Measurements from ENCODE around the gene DIDO1.

Gene DIDO1

DNA sequence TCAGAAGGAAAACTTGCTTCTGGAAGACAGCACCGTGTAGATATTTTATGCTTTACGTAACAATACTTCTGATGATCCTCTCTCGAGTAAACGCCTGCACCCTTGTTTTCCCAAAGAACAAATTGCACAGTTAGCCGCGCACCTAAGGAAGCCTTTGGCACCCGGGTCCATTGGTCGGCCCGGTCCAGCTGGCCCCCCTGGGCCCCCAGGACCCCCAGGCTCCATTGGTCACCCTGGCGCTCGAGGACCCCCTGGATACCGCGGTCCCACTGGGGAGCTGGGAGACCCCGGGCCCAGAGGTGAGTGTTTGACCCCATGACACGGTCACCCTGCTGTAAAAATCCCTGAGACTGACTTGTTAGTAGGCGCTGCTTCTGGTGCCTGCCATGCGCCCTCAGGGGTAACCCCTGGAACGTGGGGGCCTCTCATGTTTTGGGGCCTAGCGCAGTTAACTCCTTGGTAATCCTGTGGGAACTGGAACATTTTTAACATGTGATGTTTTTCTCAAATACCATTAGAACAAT lies 89.3 kb downstream of the DIDO1 start:
- H3K27me3 Mint-ChIP-seq = no peaks in the 10 kb centered on the region
- H3K27ac Mint-ChIP-seq = no peak overlapping the region
- H3K9me3 Mint-ChIP-seq = no peaks in the 10 kb centered on the region
- H3K4me3 Mint-ChIP-seq = no peak overlapping the region
- peaks cover 5% of the 10 kb centered on the region for H3K4me1 Mint-ChIP-seq (ENCODE audit: low read depth)
- no peaks in the 10 kb centered on the region for H3K36me3 Mint-ChIP-seq (ENCODE audit: low read depth)

DNA sequence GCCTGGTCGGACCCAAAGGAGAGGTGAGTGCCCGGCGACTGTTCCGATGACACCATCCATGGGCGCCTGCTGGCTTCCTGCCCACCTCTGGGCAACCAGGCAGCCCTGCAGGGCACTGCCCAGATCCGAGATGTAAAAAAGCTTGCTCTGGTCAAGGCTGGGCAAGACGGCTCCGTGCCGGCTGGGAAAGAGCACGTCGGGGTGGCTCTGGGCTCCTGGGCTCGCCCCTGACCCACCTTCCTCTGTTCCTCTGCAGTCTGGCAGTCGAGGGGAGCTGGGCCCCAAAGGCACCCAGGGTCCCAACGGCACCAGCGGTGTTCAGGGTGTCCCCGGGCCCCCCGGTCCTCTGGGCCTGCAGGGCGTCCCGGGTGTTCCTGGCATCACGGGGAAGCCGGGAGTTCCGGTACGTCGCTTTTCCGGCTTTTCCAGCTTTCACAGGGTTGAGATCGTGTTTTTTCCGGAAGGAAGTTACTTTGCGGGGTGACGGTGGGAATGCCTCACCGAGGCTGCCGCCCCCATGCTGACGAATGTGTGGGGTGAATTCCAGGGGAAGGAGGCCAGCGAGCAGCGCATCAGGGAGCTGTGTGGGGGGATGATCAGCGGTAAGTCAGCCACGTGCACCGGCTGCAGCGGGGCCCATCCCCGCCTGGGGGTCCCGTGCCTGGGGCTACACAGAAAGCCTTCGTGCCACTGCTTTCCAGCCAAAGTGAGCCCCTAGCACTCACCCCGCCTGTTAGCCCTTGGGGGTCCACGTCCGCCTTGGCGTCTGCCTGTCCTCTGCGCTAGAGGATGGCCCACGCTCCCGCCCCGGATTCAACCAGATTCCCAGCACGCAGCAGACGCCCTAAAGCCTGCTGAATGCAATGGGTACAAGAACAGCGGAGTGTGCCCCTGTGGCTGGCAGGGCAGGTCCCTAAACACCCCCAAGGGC lies 90.1 kb downstream of the DIDO1 start:
- no peaks in the 10 kb centered on the region for H3K36me3 Mint-ChIP-seq (ENCODE audit: low read depth)
- no peaks in the 10 kb centered on the region for H3K9me3 Mint-ChIP-seq
- H3K4me3 Mint-ChIP-seq = no peak overlapping the region
- peaks cover 8% of the 10 kb centered on the region for H3K4me1 Mint-ChIP-seq (ENCODE audit: low read depth)
- H3K27ac Mint-ChIP-seq = no peak overlapping the region
- H3K27me3 Mint-ChIP-seq = no peaks in the 10 kb centered on the region

GRCh38 chr20:62834967-62835730 lies 91.2 kb downstream of the DIDO1 start:
- H3K36me3 Mint-ChIP-seq (ENCODE audit: low read depth) = no peaks in the 10 kb centered on the region
- H3K9me3 Mint-ChIP-seq = no peaks in the 10 kb centered on the region
- peaks cover 8% of the 10 kb centered on the region for H3K4me1 Mint-ChIP-seq (ENCODE audit: low read depth)
- H3K27me3 Mint-ChIP-seq = no peaks in the 10 kb centered on the region
- no peak overlapping the region for H3K4me3 Mint-ChIP-seq
- H3K27ac Mint-ChIP-seq = no peak overlapping the region

- no peak overlapping the region for H3K27ac Mint-ChIP-seq
Measured at GRCh38 chr20:62832951-62833391, 93.3 kb downstream of the DIDO1 start.

DNA sequence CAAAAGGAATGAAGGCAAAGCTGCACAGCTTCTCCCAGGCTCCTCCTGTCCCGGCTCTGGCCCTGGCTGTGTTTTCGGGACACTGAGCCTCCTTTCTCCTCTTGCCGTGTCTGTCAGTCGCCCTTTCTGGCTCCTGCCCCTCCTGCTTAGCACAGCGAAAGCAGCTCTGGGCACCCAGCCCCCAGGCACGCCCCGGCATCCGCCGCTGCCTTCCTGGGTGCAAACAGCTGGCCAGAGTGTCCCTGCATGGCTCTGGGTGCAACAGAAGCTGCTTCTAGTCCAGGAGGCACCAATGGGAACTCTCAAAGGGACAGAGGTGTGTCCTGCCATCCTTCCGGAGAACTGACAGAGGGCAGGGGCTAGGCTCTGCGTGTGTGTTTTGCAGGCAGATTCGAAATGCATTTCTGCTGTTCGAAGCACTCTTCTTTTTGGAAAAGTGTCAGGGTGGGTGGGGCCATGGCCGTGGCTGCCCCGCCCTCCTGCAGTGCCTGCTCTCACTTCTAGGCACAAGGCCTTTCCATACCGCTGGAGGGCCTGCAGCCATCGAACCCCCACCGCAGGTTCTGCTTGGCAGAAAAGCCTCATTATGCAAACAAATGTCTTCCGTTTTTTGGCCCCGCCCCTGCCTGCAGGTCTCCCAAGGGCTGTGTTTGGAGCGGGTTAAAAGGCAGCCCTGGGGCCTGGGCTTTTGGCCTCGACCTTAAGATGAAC lies 93.9 kb downstream of the DIDO1 start:
- Mint-ChIP-seq H3K9me3 (no peaks in the 10 kb centered on the region), H3K36me3 (ENCODE audit: low read depth) (no peaks in the 10 kb centered on the region), H3K27me3 (no peaks in the 10 kb centered on the region), H3K27ac (no peak overlapping the region), H3K4me3 (no peak overlapping the region), H3K4me1 (ENCODE audit: low read depth) (peaks cover 8% of the 10 kb centered on the region)

More at GRCh38 chr20:62832951-62833391, 93.3 kb downstream of the DIDO1 start:
- Mint-ChIP-seq H3K4me1 (ENCODE audit: low read depth) (peaks cover 8% of the 10 kb centered on the region), H3K4me3 (no peak overlapping the region), H3K27me3 (no peaks in the 10 kb centered on the region), H3K36me3 (ENCODE audit: low read depth) (no peaks in the 10 kb centered on the region), H3K9me3 (no peaks in the 10 kb centered on the region)

DNA sequence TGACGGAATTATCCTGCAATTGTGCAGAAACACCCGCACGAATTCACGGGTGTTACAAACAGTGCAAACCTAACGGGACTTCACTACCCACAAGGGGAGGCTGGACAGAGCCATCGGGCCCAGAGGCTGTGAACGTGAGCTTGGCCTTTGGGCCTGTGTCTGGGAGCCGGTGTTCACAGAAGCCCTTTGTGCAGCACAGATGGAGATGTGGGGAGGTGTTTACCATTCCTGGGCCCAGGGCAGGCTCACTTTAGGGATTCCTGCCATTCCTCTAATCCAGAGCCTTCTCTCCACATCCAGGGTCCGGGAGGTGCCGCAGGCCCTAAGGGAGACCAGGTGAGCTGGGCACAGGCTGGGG lies 94.5 kb downstream of the DIDO1 start:
- Mint-ChIP-seq H3K4me1 (ENCODE audit: low read depth) (peaks cover 8% of the 10 kb centered on the region), H3K27me3 (no peaks in the 10 kb centered on the region), H3K9me3 (no peaks in the 10 kb centered on the region), H3K4me3 (no peak overlapping the region), H3K36me3 (ENCODE audit: low read depth) (no peaks in the 10 kb centered on the region), H3K27ac (no peak overlapping the region)

- Mint-ChIP-seq H3K36me3 (ENCODE audit: low read depth) (no peaks in the 10 kb centered on the region), H3K9me3 (no peaks in the 10 kb centered on the region), H3K27me3 (no peaks in the 10 kb centered on the region), H3K27ac (no peak overlapping the region), H3K4me3 (no peak overlapping the region), H3K4me1 (ENCODE audit: low read depth) (peaks cover 8% of the 10 kb centered on the region)
Measured at GRCh38 chr20:62831361-62831788, 94.9 kb downstream of the DIDO1 start.

DNA sequence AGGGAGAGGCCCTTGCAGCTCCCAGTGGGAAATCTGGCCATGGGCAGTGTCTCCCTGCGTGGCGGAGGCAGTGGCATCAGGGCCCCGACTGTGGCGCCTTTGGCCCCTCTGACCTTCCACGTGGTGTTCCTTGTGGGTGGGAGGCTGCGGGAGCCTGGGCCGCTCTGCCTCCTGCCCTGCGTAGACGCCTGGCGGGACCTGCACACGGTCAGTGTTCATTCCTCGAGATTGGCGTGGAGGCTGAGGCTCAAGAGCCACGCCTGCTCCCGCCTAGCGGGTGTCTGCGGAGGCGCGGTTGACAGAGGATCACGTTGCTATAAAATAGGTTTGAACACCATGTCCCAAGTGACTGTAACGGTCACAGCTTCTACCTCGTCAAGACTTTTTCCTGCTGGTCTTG lies 95.5 kb downstream of the DIDO1 start:
- H3K9me3 Mint-ChIP-seq = no peaks in the 10 kb centered on the region
- H3K27ac Mint-ChIP-seq = no peak overlapping the region
- H3K27me3 Mint-ChIP-seq = no peaks in the 10 kb centered on the region

GRCh38 chr20:62830251-62830650 lies 96.1 kb downstream of the DIDO1 start:
- no peak overlapping the region for H3K27ac Mint-ChIP-seq
- H3K27me3 Mint-ChIP-seq = no peaks in the 10 kb centered on the region
- H3K9me3 Mint-ChIP-seq = no peaks in the 10 kb centered on the region
- H3K4me3 Mint-ChIP-seq = no peak overlapping the region
- no peaks in the 10 kb centered on the region for H3K36me3 Mint-ChIP-seq (ENCODE audit: low read depth)
- H3K4me1 Mint-ChIP-seq (ENCODE audit: low read depth) = peaks cover 8% of the 10 kb centered on the region

More for the DNA sequence above, 95.5 kb downstream of the DIDO1 start:
- peaks cover 8% of the 10 kb centered on the region for H3K4me1 Mint-ChIP-seq (ENCODE audit: low read depth)
- no peak overlapping the region for H3K4me3 Mint-ChIP-seq
- no peaks in the 10 kb centered on the region for H3K36me3 Mint-ChIP-seq (ENCODE audit: low read depth)

DNA sequence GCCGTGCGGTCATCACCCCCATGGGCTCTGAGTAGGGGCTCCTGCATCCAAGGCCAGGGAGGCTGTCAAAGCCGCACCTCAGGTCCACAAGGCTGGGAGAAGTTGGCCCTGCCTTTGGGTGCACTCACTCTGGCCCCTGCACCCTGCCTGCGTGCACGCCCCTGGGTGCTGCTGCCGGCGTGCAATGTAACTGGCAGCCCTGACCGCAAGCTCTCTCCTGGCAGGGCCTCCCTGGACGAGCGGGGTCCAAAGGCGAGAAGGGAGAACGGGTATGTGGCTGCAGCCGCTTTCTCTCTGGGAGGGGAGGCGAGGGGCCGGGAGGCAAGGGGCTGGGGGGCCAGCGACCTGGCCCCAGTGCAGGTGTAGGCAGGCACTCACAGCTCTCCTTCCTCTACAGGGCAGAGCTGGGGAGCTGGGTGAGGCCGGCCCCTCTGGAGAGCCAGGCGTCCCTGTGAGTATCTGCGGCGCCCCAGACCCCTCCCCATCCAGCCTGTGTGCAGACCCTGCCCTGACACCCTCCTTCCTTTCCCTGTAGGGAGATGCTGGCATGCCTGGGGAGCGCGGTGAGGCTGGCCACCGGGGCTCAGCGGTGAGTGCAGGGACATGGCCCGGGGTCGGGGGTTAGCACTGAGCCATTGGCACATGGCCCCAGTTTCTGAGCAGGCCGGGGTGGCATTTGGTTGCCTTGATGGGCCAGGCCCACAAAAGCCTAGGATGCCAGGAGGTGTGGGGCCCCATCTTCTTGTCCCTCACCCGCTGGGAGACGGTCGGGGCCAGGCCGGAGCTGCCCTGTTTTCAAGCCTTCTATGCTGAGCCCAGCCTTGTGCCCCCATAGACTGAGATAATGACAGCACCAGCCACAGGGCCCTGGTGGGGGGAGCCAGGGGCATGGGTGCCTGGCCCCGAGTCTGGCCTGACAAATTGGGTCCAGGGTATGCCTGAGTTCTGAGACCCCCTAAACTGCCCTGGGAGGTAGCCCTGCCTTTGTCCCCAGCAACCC lies 96.8 kb downstream of the DIDO1 start:
- Mint-ChIP-seq H3K9me3 (no peaks in the 10 kb centered on the region), H3K4me1 (ENCODE audit: low read depth) (peaks cover 8% of the 10 kb centered on the region), H3K4me3 (no peak overlapping the region), H3K27ac (no peak overlapping the region), H3K27me3 (no peaks in the 10 kb centered on the region), H3K36me3 (ENCODE audit: low read depth) (no peaks in the 10 kb centered on the region)

DNA sequence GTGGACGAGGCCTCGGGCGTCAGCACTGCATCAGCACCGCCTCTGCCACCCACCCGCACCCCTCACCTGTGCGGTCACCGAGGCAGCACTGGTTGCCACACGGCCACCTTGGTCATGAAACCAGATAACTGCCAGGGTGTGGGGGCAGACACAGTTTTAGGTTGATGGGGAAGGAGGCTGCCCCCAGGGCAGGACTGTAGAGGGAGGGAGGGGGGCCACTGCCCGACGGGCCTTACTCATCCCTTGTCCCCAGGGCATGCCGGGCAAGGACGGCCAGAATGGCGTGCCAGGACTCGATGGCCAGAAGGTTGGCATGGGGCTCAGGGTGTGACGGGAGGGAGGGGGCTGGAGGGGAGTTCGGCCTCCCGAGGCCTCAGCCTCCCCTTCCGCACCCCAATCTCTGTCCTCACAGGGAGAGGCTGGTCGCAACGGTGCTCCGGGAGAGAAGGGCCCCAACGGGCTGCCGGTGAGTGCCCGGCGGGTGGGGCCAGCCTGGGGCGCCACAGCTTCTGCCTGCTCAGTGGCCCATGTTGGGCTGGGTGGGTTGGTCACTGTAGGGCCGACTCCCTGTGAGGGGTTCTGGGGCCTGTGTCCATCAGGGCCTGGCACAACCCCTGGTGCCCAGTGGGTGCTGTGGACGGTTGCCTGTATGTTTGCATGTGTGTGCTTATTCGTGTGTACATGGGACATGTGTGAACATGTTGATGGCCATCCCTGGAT lies 97.6 kb downstream of the DIDO1 start:
- Mint-ChIP-seq H3K27me3 (no peaks in the 10 kb centered on the region), H3K27ac (no peak overlapping the region), H3K4me1 (ENCODE audit: low read depth) (peaks cover 8% of the 10 kb centered on the region), H3K9me3 (no peaks in the 10 kb centered on the region), H3K4me3 (no peak overlapping the region), H3K36me3 (ENCODE audit: low read depth) (no peaks in the 10 kb centered on the region)

DNA sequence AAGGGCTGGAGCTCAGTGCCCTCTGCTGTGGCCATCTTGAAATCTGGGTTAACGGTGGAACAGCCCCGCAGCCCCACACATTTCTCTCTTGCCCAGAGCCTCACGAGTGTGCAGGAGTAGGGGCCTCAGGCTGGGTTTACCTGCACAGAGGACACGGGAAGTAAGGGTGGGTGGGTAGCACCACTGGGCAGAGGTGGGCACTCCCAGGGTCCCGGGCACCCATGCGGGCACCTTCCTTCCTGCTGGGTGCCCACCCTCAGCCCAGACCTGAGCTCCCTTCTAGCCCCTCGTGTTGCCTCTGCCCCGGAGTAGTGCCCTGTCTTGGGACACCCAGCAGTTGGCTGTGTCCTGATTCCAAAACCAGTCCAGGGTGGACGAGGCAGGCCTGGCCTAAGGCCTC lies 98.3 kb downstream of the DIDO1 start:
- no peaks in the 10 kb centered on the region for H3K27me3 Mint-ChIP-seq
- no peak overlapping the region for H3K27ac Mint-ChIP-seq
- H3K4me1 Mint-ChIP-seq (ENCODE audit: low read depth) = peaks cover 9% of the 10 kb centered on the region
- H3K36me3 Mint-ChIP-seq (ENCODE audit: low read depth) = no peaks in the 10 kb centered on the region
- H3K4me3 Mint-ChIP-seq = no peak overlapping the region
- H3K9me3 Mint-ChIP-seq = no peaks in the 10 kb centered on the region
